ENCODE data around the gene DVL3. TPM values are rescaled to one million over a fixed set of nuclear protein-coding genes. Genes with fewer than 3 reads are reported as not detected.
A peak's percentile ranks its signal among the peaks of the same experiment; 100 is the strongest.
"Not testable (repeated sequence)": the region's sequence is repeated elsewhere in the genome, so short reads cannot be mapped to it uniquely, and the experiment has no call there.

DVL3 gene
- 29.1 and 32.0 TPM in 2 replicates for total RNA-seq (2014; rRNA removed; shearing (Covaris generic))
- 43.0 and 60.2 TPM in 2 replicates for polyA plus RNA-seq (2015; cell fraction: cytosol; rRNA removed)
- 172 and 222 TPM in 2 replicates for polyA plus RNA-seq (2015; cell fraction: nucleus; rRNA removed)

- DNase-seq (ENCODE audit: low read depth, low spot score), result peak; percentile 61
- in situ Hi-C loops (cut with HindIII; ENCODE audit: low pct_unique_long_range_greater_than_20kb, low sequenced_read_pairs), result no loop called here
Observed at GRCh38 chr3:184154885-184155643, at the start of gene DVL3. Gene DVL3 (plus strand): TSS chr3:184155377. CDS start chr3:184155636, 259 bp downstream.

- in situ Hi-C loops (cut with HindIII; ENCODE audit: low pct_unique_long_range_greater_than_20kb, low sequenced_read_pairs), result no loop called here
- DNase-seq (ENCODE audit: low read depth, low spot score), result peak; percentile 60
Observed at GRCh38 chr3:184110316-184110725, 44.9 kb upstream of the DVL3 start.

- in situ Hi-C loops (cut with HindIII; ENCODE audit: low pct_unique_long_range_greater_than_20kb, low sequenced_read_pairs), result no loop called here
Observed at GRCh38 chr3:184116017-184116416, 39.2 kb upstream of the DVL3 start.

GRCh38 chr3:184117636-184118035 lies 37.5 kb upstream of the DVL3 start:
- in situ Hi-C loops (cut with HindIII; ENCODE audit: low pct_unique_long_range_greater_than_20kb, low sequenced_read_pairs), result no loop called here
- peak; percentile 41 for DNase-seq (ENCODE audit: low read depth, low spot score)

More at GRCh38 chr3:184116017-184116416, 39.2 kb upstream of the DVL3 start:
- DNase-seq (ENCODE audit: low read depth, low spot score), result no peak

GRCh38 chr3:184121031-184121430 lies 34.1 kb upstream of the DVL3 start:
- in situ Hi-C loops (cut with HindIII; ENCODE audit: low pct_unique_long_range_greater_than_20kb, low sequenced_read_pairs); DNase-seq (ENCODE audit: low read depth, low spot score): not testable (repeated sequence)

- in situ Hi-C loops (cut with HindIII; ENCODE audit: low pct_unique_long_range_greater_than_20kb, low sequenced_read_pairs), result no loop called here
- DNase-seq (ENCODE audit: low read depth, low spot score), result no peak
Observed at GRCh38 chr3:184126006-184126405, 29.2 kb upstream of the DVL3 start.

- in situ Hi-C loops (cut with HindIII; ENCODE audit: low pct_unique_long_range_greater_than_20kb, low sequenced_read_pairs), result no loop called here
- DNase-seq (ENCODE audit: low read depth, low spot score), result peak; percentile 60
Observed at GRCh38 chr3:184129012-184129411, 26.2 kb upstream of the DVL3 start.

- DNase-seq (ENCODE audit: low read depth, low spot score), result no peak
- in situ Hi-C loops (cut with HindIII; ENCODE audit: low pct_unique_long_range_greater_than_20kb, low sequenced_read_pairs), result no loop called here
Observed at GRCh38 chr3:184132945-184133344, 22.2 kb upstream of the DVL3 start.

GRCh38 chr3:184133840-184134745 lies 21.1 kb upstream of the DVL3 start:
- in situ Hi-C loops (cut with HindIII; ENCODE audit: low pct_unique_long_range_greater_than_20kb, low sequenced_read_pairs), result no loop called here
- DNase-seq (ENCODE audit: low read depth, low spot score), result peak; percentile 90

GRCh38 chr3:184134746-184135148 lies 20.4 kb upstream of the DVL3 start:
- DNase-seq (ENCODE audit: low read depth, low spot score), result no peak
- in situ Hi-C loops (cut with HindIII; ENCODE audit: low pct_unique_long_range_greater_than_20kb, low sequenced_read_pairs), result no loop called here

- DNase-seq (ENCODE audit: low read depth, low spot score), result peak; percentile 96
- in situ Hi-C loops (cut with HindIII; ENCODE audit: low pct_unique_long_range_greater_than_20kb, low sequenced_read_pairs), result no loop called here
Observed at GRCh38 chr3:184135149-184135910, 19.8 kb upstream of the DVL3 start, which contains the start of gene EIF2B5. Gene EIF2B5 (plus strand): TSS chr3:184135358. CDS start chr3:184135386, 28 bp downstream.

- in situ Hi-C loops (cut with HindIII; ENCODE audit: low pct_unique_long_range_greater_than_20kb, low sequenced_read_pairs), result no loop called here
- no peak for DNase-seq (ENCODE audit: low read depth, low spot score)
Observed at GRCh38 chr3:184135911-184136260, 19.3 kb upstream of the DVL3 start.

GRCh38 chr3:184140436-184140835 lies 14.7 kb upstream of the DVL3 start:
- in situ Hi-C loops (cut with HindIII; ENCODE audit: low pct_unique_long_range_greater_than_20kb, low sequenced_read_pairs), result no loop called here

GRCh38 chr3:184142199-184142598 lies 13.0 kb upstream of the DVL3 start:
- DNase-seq (ENCODE audit: low read depth, low spot score), result no peak
- in situ Hi-C loops (cut with HindIII; ENCODE audit: low pct_unique_long_range_greater_than_20kb, low sequenced_read_pairs), result no loop called here

More at GRCh38 chr3:184140436-184140835, 14.7 kb upstream of the DVL3 start:
- DNase-seq (ENCODE audit: low read depth, low spot score), result no peak

- DNase-seq (ENCODE audit: low read depth, low spot score), result no peak
Observed at GRCh38 chr3:184143327-184143726, 11.8 kb upstream of the DVL3 start.

GRCh38 chr3:184144505-184144904 lies 10.7 kb upstream of the DVL3 start:
- DNase-seq (ENCODE audit: low read depth, low spot score), result no peak
- in situ Hi-C loops (cut with HindIII; ENCODE audit: low pct_unique_long_range_greater_than_20kb, low sequenced_read_pairs), result no loop called here

More at GRCh38 chr3:184143327-184143726, 11.8 kb upstream of the DVL3 start:
- in situ Hi-C loops (cut with HindIII; ENCODE audit: low pct_unique_long_range_greater_than_20kb, low sequenced_read_pairs), result no loop called here

GRCh38 chr3:184145111-184145524 lies 10.1 kb upstream of the DVL3 start:
- DNase-seq (ENCODE audit: low read depth, low spot score), result peak; percentile 59
- in situ Hi-C loops (cut with HindIII; ENCODE audit: low pct_unique_long_range_greater_than_20kb, low sequenced_read_pairs), result no loop called here

Measured in SK-MEL-5 (cell line).